ENCODE data around the gene TAS2R3.
"Not testable (repeated sequence)": the region's sequence is repeated elsewhere in the genome, so short reads cannot be mapped to it uniquely, and the experiment has no call there.

The TAS2R3 gene

DNA sequence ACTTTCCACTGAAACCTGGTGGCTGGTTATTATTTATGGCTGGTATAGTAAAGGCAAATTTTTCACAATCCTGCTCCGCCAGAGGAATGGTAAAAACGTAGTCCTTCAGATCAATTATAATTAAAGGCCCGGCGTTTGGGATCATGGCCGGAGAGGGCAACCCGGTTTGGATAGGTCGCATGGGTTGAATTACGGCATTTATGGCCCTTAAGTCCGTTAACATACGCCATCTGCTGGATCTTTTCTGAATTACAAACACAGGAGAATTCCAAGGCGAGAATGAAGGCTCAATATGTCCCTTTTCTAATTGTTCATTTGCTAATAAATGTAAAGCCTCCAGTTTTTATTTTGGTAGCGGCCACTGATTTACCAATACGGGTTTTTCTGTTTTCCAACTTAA, 11.3 kb upstream of the TAS2R3 start:
- Histone ChIP-seq H3K27ac (replicated peaks; ENCODE audit: low read length) (no peak overlapping the region), H2AK5ac (ENCODE audit: low read depth, low read length) (no peak overlapping the region), H3K27me3 (ENCODE audit: control insufficient read depth in 3 of 3, insufficient read depth in 3 of 3, low read depth in 1 of 3, low read length in 3 of 3) (no peaks in the 10 kb centered on the region), H3K9me3 (replicated peaks in 1 of 2; ENCODE audit: control insufficient read depth in 2 of 2, insufficient read depth in 1 of 2, low read depth in 1 of 2, low read length in 2 of 2) (peaks cover 3 to 41% of the 10 kb centered on the region in 2 donors), H3K4me2 (ENCODE audit: insufficient read depth, low read length, poor library complexity, severe bottlenecking) (no peak overlapping the region), H4K8ac (ENCODE audit: low read depth, low read length) (no peak overlapping the region), H4K91ac (ENCODE audit: low read depth, low read length, poor library complexity) (no peak overlapping the region), H2BK120ac (ENCODE audit: low read depth, low read length) (no peak overlapping the region), H2AFZ (ENCODE audit: low read length) (no peak overlapping the region), H3K14ac (ENCODE audit: low read length) (no peak overlapping the region), H3K18ac (ENCODE audit: low read length) (no peak overlapping the region), H3K4me3 (ENCODE audit: low read length in 2 of 2) (no peak overlapping the region), H3K23ac (ENCODE audit: low read depth, low read length, poor library complexity) (no peak overlapping the region), H3K9ac (ENCODE audit: low read depth, low read length, poor library complexity) (no peak overlapping the region), H2BK15ac (ENCODE audit: low read length) (no peak overlapping the region), H2BK5ac (ENCODE audit: low read length) (no peak overlapping the region), H3K79me1 (ENCODE audit: low read depth, low read length) (no peaks in the 10 kb centered on the region), H3K4me1 (ENCODE audit: control insufficient read depth in 2 of 2, insufficient read depth in 1 of 2, low read depth in 1 of 2, low read length in 2 of 2) (no peaks in the 10 kb centered on the region), H3K36me3 (replicated peaks in 1 of 2; ENCODE audit: control insufficient read depth in 2 of 2, insufficient read depth in 2 of 2, low read length in 2 of 2) (peaks cover 37 to 100% of the 10 kb centered on the region in 2 donors), H2BK12ac (ENCODE audit: low read length) (no peak overlapping the region), H3K4ac (ENCODE audit: low read length) (no peak overlapping the region)
- WGBS, 2 donors (ENCODE audit: extremely low coverage in 2 of 2, insufficient read length in 2 of 2, insufficient replicate concordance in 1 of 2) = no CpG with 5 or more reads among the region's 13 CpGs
- no peak for DNase-seq (ENCODE audit: low spot score)

GRCh38 chr7:141754939-141755338, 9.0 kb upstream of the TAS2R3 start:
- no peak overlapping the region for H2AK5ac ChIP-seq (ENCODE audit: low read depth, low read length)
- no peak overlapping the region for H2BK5ac ChIP-seq (ENCODE audit: low read length)
- H4K91ac ChIP-seq (ENCODE audit: low read depth, low read length, poor library complexity) = no peak overlapping the region
- no peak overlapping the region for H3K18ac ChIP-seq (ENCODE audit: low read length)
- H3K23ac ChIP-seq (ENCODE audit: low read depth, low read length, poor library complexity) = no peak overlapping the region
- no peak overlapping the region for H2BK15ac ChIP-seq (ENCODE audit: low read length)
- H3K4me2 ChIP-seq (ENCODE audit: insufficient read depth, low read length, poor library complexity, severe bottlenecking) = no peak overlapping the region
- H3K4ac ChIP-seq (ENCODE audit: low read length) = no peak overlapping the region
- no peak overlapping the region for H3K14ac ChIP-seq (ENCODE audit: low read length)
- H4K8ac ChIP-seq (ENCODE audit: low read depth, low read length) = no peak overlapping the region
- no peaks in the 10 kb centered on the region for H3K27me3 ChIP-seq (ENCODE audit: control insufficient read depth in 3 of 3, insufficient read depth in 3 of 3, low read depth in 1 of 3, low read length in 3 of 3)
- no peaks in the 10 kb centered on the region for H3K4me1 ChIP-seq (ENCODE audit: control insufficient read depth in 2 of 2, insufficient read depth in 1 of 2, low read depth in 1 of 2, low read length in 2 of 2)
- H3K27ac ChIP-seq (replicated peaks; ENCODE audit: low read length) = no peak overlapping the region
- H3K79me1 ChIP-seq (ENCODE audit: low read depth, low read length) = no peaks in the 10 kb centered on the region
- H3K4me3 ChIP-seq (ENCODE audit: low read length in 2 of 2) = no peak overlapping the region
- no peak overlapping the region for H2BK12ac ChIP-seq (ENCODE audit: low read length)
- peaks cover under 1 to 34% of the 10 kb centered on the region in 2 donors for H3K9me3 ChIP-seq (replicated peaks in 1 of 2; ENCODE audit: control insufficient read depth in 2 of 2, insufficient read depth in 1 of 2, low read depth in 1 of 2, low read length in 2 of 2)
- H2AFZ ChIP-seq (ENCODE audit: low read length) = no peak overlapping the region
- peaks cover 41 to 98% of the 10 kb centered on the region in 2 donors for H3K36me3 ChIP-seq (replicated peaks in 1 of 2; ENCODE audit: control insufficient read depth in 2 of 2, insufficient read depth in 2 of 2, low read length in 2 of 2)
- peak; percentile 9 for DNase-seq (ENCODE audit: low spot score)
- H2BK120ac ChIP-seq (ENCODE audit: low read depth, low read length) = no peak overlapping the region
- no peak overlapping the region for H3K9ac ChIP-seq (ENCODE audit: low read depth, low read length, poor library complexity)
- WGBS, 2 donors (ENCODE audit: extremely low coverage in 2 of 2, insufficient read length in 2 of 2, insufficient replicate concordance in 1 of 2) = no CpG with 5 or more reads among the region's 6 CpGs

DNA sequence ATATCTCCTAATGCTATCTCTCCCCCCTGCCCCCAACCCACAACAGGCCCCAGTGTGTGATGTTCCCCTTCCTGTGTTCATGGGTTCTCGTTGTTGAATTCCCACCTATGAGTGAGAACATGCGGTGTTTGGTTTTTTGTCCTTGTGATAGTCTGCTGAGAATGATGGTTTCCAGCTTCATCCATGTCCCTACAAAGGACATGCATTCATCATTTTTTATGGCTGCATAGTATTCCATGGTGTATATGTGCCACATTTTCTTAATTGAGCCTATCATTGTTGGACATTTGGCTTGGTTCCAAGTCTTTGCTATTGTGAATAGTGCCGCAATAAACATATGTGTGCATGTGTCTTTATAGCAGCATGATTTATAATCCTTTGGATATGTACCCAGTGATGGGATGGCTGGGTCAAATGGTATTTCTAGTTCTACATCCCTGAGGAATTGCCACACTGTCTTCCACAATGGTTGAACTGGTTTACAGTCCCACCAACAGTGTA, 6.2 kb downstream of the TAS2R3 start:
- H2BK15ac ChIP-seq (ENCODE audit: low read length); H3K18ac ChIP-seq (ENCODE audit: low read length); H2AK5ac ChIP-seq (ENCODE audit: low read depth, low read length); H3K9ac ChIP-seq (ENCODE audit: low read depth, low read length, poor library complexity); H3K4me2 ChIP-seq (ENCODE audit: insufficient read depth, low read length, poor library complexity, severe bottlenecking); H3K14ac ChIP-seq (ENCODE audit: low read length); H4K91ac ChIP-seq (ENCODE audit: low read depth, low read length, poor library complexity); H3K4me3 ChIP-seq (ENCODE audit: low read length in 2 of 2); H4K8ac ChIP-seq (ENCODE audit: low read depth, low read length); H2BK5ac ChIP-seq (ENCODE audit: low read length); H2BK12ac ChIP-seq (ENCODE audit: low read length); H3K27ac ChIP-seq (replicated peaks; ENCODE audit: low read length); H3K27me3 ChIP-seq (ENCODE audit: control insufficient read depth in 3 of 3, insufficient read depth in 3 of 3, low read depth in 1 of 3, low read length in 3 of 3); H3K23ac ChIP-seq (ENCODE audit: low read depth, low read length, poor library complexity); DNase-seq (ENCODE audit: low spot score); H2AFZ ChIP-seq (ENCODE audit: low read length); H2BK120ac ChIP-seq (ENCODE audit: low read depth, low read length); H3K79me1 ChIP-seq (ENCODE audit: low read depth, low read length); H3K4ac ChIP-seq (ENCODE audit: low read length); H3K9me3 ChIP-seq (replicated peaks in 1 of 2; ENCODE audit: control insufficient read depth in 2 of 2, insufficient read depth in 1 of 2, low read depth in 1 of 2, low read length in 2 of 2); H3K4me1 ChIP-seq (ENCODE audit: control insufficient read depth in 2 of 2, insufficient read depth in 1 of 2, low read depth in 1 of 2, low read length in 2 of 2): not testable (repeated sequence)
- H3K36me3 ChIP-seq (replicated peaks in 1 of 2; ENCODE audit: control insufficient read depth in 2 of 2, insufficient read depth in 2 of 2, low read length in 2 of 2) = peaks cover 5 to 14% of the 10 kb centered on the region in 2 donors
- no CpG with 5 or more reads among the region's 3 CpGs for WGBS, 2 donors (ENCODE audit: extremely low coverage in 2 of 2, insufficient read length in 2 of 2, insufficient replicate concordance in 1 of 2)

DNA sequence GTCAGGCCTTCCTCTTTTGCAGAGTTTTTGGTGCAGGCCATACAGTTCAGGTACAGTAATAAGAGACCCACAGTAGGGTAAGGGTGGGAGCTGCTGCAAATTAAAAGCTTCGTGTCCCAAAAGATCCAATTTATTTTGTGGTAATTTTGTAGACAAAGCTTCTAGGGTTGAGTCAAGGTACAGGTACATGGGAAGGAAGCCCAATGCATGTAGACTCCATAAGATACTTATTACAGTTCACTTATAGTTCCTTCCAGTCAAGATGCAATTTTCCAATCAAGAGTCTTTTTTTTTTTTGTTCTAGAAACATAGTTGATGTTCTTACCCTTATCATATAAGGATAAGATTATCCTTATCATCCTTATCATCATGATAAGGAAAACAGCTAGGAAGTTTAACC, 12.5 kb downstream of the TAS2R3 start, which contains the start of gene TAS2R4:
TAS2R4 (plus strand) TSS at position 301 of the 400 bp plus-strand sequence. CDS start 1,815 bp downstream, outside the sequence.
- no peak within 1 kb of the TSS for H4K91ac ChIP-seq (ENCODE audit: low read depth, low read length, poor library complexity)
- no peak within 1 kb of the TSS for H4K8ac ChIP-seq (ENCODE audit: low read depth, low read length)
- H2BK120ac ChIP-seq (ENCODE audit: low read depth, low read length) = no peak within 1 kb of the TSS
- H2BK5ac ChIP-seq (ENCODE audit: low read length) = no peak within 1 kb of the TSS
- H3K23ac ChIP-seq (ENCODE audit: low read depth, low read length, poor library complexity) = no peak within 1 kb of the TSS
- H2BK15ac ChIP-seq (ENCODE audit: low read length) = no peak within 1 kb of the TSS
- no peak within 1 kb of the TSS for H3K4me2 ChIP-seq (ENCODE audit: insufficient read depth, low read length, poor library complexity, severe bottlenecking)
- H2AK5ac ChIP-seq (ENCODE audit: low read depth, low read length) = no peak within 1 kb of the TSS
- no peaks in the 10 kb centered on the region for H3K79me1 ChIP-seq (ENCODE audit: low read depth, low read length)
- H3K9me3 ChIP-seq (replicated peaks in 1 of 2; ENCODE audit: control insufficient read depth in 2 of 2, insufficient read depth in 1 of 2, low read depth in 1 of 2, low read length in 2 of 2) = peaks cover 4 to 9% of the 10 kb centered on the region in 2 donors
- H3K4ac ChIP-seq (ENCODE audit: low read length) = no peak within 1 kb of the TSS
- H3K27me3 ChIP-seq (ENCODE audit: control insufficient read depth in 3 of 3, insufficient read depth in 3 of 3, low read depth in 1 of 3, low read length in 3 of 3) = no peaks in the 10 kb centered on the region
- no peaks in the 10 kb centered on the region for H3K4me1 ChIP-seq (ENCODE audit: control insufficient read depth in 2 of 2, insufficient read depth in 1 of 2, low read depth in 1 of 2, low read length in 2 of 2)
- no peak within 1 kb of the TSS for H3K18ac ChIP-seq (ENCODE audit: low read length)
- no peak within 1 kb of the TSS for H2BK12ac ChIP-seq (ENCODE audit: low read length)
- H3K9ac ChIP-seq (ENCODE audit: low read depth, low read length, poor library complexity) = no peak within 1 kb of the TSS
- DNase-seq (ENCODE audit: low spot score) = no peak
- H3K36me3 ChIP-seq (replicated peaks in 1 of 2; ENCODE audit: control insufficient read depth in 2 of 2, insufficient read depth in 2 of 2, low read length in 2 of 2) = peaks cover 12 to 47% of the 10 kb centered on the region in 2 donors
- no peak within 1 kb of the TSS for H3K14ac ChIP-seq (ENCODE audit: low read length)
- no CpG with 5 or more reads among the region's 1 CpG for WGBS, 2 donors (ENCODE audit: extremely low coverage in 2 of 2, insufficient read length in 2 of 2, insufficient replicate concordance in 1 of 2)
- no peak within 1 kb of the TSS for H3K4me3 ChIP-seq (ENCODE audit: low read length in 2 of 2)
- H3K27ac ChIP-seq (replicated peaks; ENCODE audit: low read length) = no peak within 1 kb of the TSS
- no peak within 1 kb of the TSS for H2AFZ ChIP-seq (ENCODE audit: low read length)
